ENCODE data around the gene ATG4D.

ATG4D gene

DNA sequence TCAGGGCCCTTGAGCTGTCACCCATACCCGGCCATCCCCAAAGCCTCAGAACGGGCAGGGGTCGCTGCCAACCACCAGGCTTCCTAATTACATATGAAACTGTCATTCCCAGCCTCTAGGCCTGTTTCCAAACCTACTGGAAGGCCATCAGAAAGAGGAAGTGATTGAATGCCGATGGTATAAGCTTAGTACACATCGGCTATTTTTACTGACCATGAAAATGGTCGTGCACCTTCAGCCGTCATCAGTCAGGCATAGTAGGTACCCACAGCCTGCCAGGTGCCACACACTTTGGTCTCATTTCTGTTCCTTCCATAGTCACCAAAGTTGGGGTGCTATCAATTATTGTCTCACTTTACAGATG lies 11.9 kb downstream of the ATG4D start:
- ATAC-seq: no peak
- TF ChIP-seq, protein P1, sequence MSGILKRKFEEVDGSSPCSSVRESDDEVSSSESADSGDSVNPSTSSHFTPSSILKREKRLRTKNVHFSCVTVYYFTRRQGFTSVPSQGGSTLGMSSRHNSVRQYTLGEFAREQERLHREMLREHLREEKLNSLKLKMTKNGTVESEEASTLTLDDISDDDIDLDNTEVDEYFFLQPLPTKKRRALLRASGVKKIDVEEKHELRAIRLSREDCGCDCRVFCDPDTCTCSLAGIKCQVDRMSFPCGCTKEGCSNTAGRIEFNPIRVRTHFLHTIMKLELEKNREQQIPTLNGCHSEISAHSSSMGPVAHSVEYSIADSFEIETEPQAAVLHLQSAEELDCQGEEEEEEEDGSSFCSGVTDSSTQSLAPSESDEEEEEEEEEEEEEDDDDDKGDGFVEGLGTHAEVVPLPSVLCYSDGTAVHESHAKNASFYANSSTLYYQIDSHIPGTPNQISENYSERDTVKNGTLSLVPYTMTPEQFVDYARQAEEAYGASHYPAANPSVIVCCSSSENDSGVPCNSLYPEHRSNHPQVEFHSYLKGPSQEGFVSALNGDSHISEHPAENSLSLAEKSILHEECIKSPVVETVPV (CRISPR knock-in tag; IDR thresholded peaks at IDR 0.05): no peak
- TF ChIP-seq ZNF8 (CRISPR knock-in tag; IDR thresholded peaks at IDR 0.05): no peak
- no peak for TF ChIP-seq TOX (CRISPR knock-in tag; IDR thresholded peaks at IDR 0.05; ENCODE audit: borderline replicate concordance)
- no peak for TF ChIP-seq SNAI2 (CRISPR knock-in tag; IDR thresholded peaks at IDR 0.05)
- TF ChIP-seq CSDC2 (CRISPR knock-in tag; IDR thresholded peaks at IDR 0.05): no peak
- no peak for TF ChIP-seq ARNTL (CRISPR knock-in tag; IDR thresholded peaks at IDR 0.05; ENCODE audit: borderline replicate concordance, low read depth)
- TF ChIP-seq ZNF70 (CRISPR knock-in tag; IDR thresholded peaks at IDR 0.05): no peak
- no peak for TF ChIP-seq TCF4 (CRISPR knock-in tag; IDR thresholded peaks at IDR 0.05; ENCODE audit: borderline replicate concordance)
- no peak for TF ChIP-seq ZC3H10 (CRISPR knock-in tag; IDR thresholded peaks at IDR 0.05)
- no peak for TF ChIP-seq ZFP30 (CRISPR knock-in tag; IDR thresholded peaks at IDR 0.05)
- TF ChIP-seq, protein P2, sequence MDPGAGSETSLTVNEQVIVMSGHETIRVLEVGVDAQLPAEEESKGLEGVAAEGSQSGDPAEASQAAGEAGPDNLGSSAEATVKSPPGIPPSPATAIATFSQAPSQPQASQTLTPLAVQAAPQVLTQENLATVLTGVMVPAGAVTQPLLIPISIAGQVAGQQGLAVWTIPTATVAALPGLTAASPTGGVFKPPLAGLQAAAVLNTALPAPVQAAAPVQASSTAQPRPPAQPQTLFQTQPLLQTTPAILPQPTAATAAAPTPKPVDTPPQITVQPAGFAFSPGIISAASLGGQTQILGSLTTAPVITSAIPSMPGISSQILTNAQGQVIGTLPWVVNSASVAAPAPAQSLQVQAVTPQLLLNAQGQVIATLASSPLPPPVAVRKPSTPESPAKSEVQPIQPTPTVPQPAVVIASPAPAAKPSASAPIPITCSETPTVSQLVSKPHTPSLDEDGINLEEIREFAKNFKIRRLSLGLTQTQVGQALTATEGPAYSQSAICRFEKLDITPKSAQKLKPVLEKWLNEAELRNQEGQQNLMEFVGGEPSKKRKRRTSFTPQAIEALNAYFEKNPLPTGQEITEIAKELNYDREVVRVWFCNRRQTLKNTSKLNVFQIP (CRISPR knock-in tag; IDR thresholded peaks at IDR 0.05; ENCODE audit: borderline replicate concordance, low read depth): no peak
- TF ChIP-seq RARB (CRISPR knock-in tag; IDR thresholded peaks at IDR 0.05): no peak
- no peak for TF ChIP-seq BACH2 (CRISPR knock-in tag; IDR thresholded peaks at IDR 0.05; ENCODE audit: borderline replicate concordance)
- TF ChIP-seq, protein P3, sequence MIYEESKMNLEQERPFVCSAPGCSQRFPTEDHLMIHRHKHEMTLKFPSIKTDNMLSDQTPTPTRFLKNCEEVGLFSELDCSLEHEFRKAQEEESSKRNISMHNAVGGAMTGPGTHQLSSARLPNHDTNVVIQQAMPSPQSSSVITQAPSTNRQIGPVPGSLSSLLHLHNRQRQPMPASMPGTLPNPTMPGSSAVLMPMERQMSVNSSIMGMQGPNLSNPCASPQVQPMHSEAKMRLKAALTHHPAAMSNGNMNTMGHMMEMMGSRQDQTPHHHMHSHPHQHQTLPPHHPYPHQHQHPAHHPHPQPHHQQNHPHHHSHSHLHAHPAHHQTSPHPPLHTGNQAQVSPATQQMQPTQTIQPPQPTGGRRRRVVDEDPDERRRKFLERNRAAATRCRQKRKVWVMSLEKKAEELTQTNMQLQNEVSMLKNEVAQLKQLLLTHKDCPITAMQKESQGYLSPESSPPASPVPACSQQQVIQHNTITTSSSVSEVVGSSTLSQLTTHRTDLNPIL (CRISPR knock-in tag; IDR thresholded peaks at IDR 0.05; ENCODE audit: low read depth): no peak
- TF ChIP-seq, protein P4, sequence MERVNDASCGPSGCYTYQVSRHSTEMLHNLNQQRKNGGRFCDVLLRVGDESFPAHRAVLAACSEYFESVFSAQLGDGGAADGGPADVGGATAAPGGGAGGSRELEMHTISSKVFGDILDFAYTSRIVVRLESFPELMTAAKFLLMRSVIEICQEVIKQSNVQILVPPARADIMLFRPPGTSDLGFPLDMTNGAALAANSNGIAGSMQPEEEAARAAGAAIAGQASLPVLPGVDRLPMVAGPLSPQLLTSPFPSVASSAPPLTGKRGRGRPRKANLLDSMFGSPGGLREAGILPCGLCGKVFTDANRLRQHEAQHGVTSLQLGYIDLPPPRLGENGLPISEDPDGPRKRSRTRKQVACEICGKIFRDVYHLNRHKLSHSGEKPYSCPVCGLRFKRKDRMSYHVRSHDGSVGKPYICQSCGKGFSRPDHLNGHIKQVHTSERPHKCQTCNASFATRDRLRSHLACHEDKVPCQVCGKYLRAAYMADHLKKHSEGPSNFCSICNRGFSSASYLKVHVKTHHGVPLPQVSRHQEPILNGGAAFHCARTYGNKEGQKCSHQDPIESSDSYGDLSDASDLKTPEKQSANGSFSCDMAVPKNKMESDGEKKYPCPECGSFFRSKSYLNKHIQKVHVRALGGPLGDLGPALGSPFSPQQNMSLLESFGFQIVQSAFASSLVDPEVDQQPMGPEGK (CRISPR knock-in tag; IDR thresholded peaks at IDR 0.05; ENCODE audit: borderline replicate concordance): no peak

DNA sequence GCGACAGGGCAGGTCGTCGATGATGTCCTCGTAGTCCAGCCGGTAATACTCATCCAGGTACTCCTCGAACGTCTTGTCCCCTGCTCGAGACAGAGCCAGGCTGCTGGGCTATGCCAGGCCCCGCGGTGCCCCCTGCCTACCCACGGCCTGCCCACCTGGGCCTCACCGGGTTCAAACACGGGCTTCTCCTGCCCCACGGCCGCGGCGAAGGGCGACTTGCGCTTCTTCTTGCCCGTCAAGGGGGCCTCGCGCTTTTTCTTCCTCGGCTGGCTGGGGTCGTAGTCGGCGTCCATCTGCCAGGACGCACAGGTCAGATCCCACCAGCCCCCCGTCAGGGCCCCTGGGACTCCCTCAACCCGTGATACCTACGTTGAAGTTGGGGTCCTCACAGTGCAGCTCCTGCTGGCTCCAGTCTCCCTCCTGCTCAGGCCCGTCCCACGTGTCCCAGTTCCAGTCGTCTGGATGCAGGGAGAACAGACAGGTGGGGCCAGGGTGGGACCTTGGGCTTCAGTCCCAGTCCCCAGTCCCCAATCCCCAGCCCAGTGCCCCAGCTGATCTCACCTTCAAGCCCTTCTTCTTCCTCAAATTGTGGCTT lies 14.0 kb downstream of the ATG4D start:
- no peak for ATAC-seq
- TF ChIP-seq ZC3H10 (CRISPR knock-in tag; IDR thresholded peaks at IDR 0.05) (no peak), CSDC2 (CRISPR knock-in tag; IDR thresholded peaks at IDR 0.05) (no peak), ESRRG (CRISPR knock-in tag; IDR thresholded peaks at IDR 0.05) (no peak), ZNF70 (CRISPR knock-in tag; IDR thresholded peaks at IDR 0.05) (no peak), SNAI2 (CRISPR knock-in tag; IDR thresholded peaks at IDR 0.05) (no peak), ZFP3 (CRISPR knock-in tag; IDR thresholded peaks at IDR 0.05) (no peak), ISL1 (CRISPR knock-in tag; IDR thresholded peaks at IDR 0.05) (no peak), OSR1 (CRISPR knock-in tag; IDR thresholded peaks at IDR 0.05) (no peak), BACH2 (CRISPR knock-in tag; IDR thresholded peaks at IDR 0.05; ENCODE audit: borderline replicate concordance) (no peak), TOX (CRISPR knock-in tag; IDR thresholded peaks at IDR 0.05; ENCODE audit: borderline replicate concordance) (no peak), PPARA (CRISPR knock-in tag; IDR thresholded peaks at IDR 0.05; ENCODE audit: borderline replicate concordance) (no peak)
- TF ChIP-seq, protein P1 (CRISPR knock-in tag; IDR thresholded peaks at IDR 0.05): no peak
- TF ChIP-seq, protein P2 (CRISPR knock-in tag; IDR thresholded peaks at IDR 0.05; ENCODE audit: borderline replicate concordance, low read depth): no peak

DNA sequence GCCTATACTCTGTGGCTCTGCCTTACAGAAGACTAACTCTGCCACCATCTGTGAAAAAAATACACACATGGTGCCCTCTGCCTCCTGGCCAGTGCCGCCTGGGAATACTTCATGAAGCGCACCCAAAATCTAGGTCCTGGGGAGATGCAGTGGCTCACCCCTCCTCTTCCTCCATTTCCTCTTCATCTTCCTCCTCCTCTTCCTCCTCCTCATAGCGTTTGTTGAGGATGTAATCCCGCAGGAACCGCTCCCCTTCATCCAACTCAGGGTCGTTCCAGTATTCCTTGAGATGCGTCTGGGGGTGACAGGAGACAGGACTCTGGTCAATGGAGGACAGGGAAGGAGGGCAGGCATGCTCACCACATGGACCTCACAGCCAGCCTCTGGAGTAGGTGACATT lies 16.4 kb downstream of the ATG4D start:
- no peak for ATAC-seq
- no peak for TF ChIP-seq CSDC2 (CRISPR knock-in tag; IDR thresholded peaks at IDR 0.05)
- TF ChIP-seq TOX (CRISPR knock-in tag; IDR thresholded peaks at IDR 0.05; ENCODE audit: borderline replicate concordance): no peak
- no peak for TF ChIP-seq BACH2 (CRISPR knock-in tag; IDR thresholded peaks at IDR 0.05; ENCODE audit: borderline replicate concordance)
- TF ChIP-seq, protein P3 (CRISPR knock-in tag; IDR thresholded peaks at IDR 0.05; ENCODE audit: low read depth): no peak
- TF ChIP-seq ESRRG (CRISPR knock-in tag; IDR thresholded peaks at IDR 0.05): no peak
- no peak for TF ChIP-seq ZFP30 (CRISPR knock-in tag; IDR thresholded peaks at IDR 0.05)
- no peak for TF ChIP-seq ZFP3 (CRISPR knock-in tag; IDR thresholded peaks at IDR 0.05)
- no peak for TF ChIP-seq ARNTL (CRISPR knock-in tag; IDR thresholded peaks at IDR 0.05; ENCODE audit: borderline replicate concordance, low read depth)
- TF ChIP-seq, protein P5, sequence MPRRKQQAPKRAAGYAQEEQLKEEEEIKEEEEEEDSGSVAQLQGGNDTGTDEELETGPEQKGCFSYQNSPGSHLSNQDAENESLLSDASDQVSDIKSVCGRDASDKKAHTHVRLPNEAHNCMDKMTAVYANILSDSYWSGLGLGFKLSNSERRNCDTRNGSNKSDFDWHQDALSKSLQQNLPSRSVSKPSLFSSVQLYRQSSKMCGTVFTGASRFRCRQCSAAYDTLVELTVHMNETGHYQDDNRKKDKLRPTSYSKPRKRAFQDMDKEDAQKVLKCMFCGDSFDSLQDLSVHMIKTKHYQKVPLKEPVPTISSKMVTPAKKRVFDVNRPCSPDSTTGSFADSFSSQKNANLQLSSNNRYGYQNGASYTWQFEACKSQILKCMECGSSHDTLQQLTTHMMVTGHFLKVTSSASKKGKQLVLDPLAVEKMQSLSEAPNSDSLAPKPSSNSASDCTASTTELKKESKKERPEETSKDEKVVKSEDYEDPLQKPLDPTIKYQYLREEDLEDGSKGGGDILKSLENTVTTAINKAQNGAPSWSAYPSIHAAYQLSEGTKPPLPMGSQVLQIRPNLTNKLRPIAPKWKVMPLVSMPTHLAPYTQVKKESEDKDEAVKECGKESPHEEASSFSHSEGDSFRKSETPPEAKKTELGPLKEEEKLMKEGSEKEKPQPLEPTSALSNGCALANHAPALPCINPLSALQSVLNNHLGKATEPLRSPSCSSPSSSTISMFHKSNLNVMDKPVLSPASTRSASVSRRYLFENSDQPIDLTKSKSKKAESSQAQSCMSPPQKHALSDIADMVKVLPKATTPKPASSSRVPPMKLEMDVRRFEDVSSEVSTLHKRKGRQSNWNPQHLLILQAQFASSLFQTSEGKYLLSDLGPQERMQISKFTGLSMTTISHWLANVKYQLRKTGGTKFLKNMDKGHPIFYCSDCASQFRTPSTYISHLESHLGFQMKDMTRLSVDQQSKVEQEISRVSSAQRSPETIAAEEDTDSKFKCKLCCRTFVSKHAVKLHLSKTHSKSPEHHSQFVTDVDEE (CRISPR knock-in tag; IDR thresholded peaks at IDR 0.05): no peak
- TF ChIP-seq ZC3H10 (CRISPR knock-in tag; IDR thresholded peaks at IDR 0.05): no peak
- TF ChIP-seq GLIS3 (CRISPR knock-in tag; IDR thresholded peaks at IDR 0.05): no peak
- TF ChIP-seq ZNF8 (CRISPR knock-in tag; IDR thresholded peaks at IDR 0.05): no peak
- no peak for TF ChIP-seq RARB (CRISPR knock-in tag; IDR thresholded peaks at IDR 0.05)

Data from SK-N-SH treated with all-trans-retinoic acid at 6 μM for 48 hours (cell line).